ENCODE data around the gene PPP1R2B. TPM values are rescaled to one million over a fixed set of nuclear protein-coding genes. Genes with fewer than 3 reads are reported as not detected.

The PPP1R2B gene
- total and polyA plus RNA-seq, 8 donors: 0.09 to 0.14 (median 0.14) TPM; not detected in 5

DNA sequence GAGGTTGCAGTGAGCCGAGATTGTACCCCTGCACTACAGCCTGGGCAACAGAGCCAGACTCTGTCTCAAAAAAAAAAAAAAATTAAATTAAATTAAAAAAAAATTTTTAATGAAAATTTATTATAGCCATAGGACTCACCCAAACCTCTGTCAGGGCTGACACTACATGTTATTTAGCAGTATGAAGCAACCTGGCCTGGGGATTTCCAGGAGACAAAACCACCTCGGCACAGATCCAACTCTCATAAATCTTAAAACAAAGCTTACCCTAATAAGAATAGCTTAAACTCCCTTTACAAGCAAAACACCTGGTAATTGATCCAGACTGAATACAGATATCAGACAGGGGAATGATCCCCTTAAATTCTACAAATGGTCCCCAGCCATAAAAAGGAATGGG is 38.4 kb downstream of the PPP1R2B start:
- no peaks in the 10 kb centered on the region for H3K27me3 ChIP-seq
- H3K4me1 ChIP-seq: no peaks in the 10 kb centered on the region
- intact Hi-C loops (cut with DNase I): no loop called here
- ATAC-seq: no peak
- no peak for TF ChIP-seq CTCF (IDR thresholded peaks at IDR 0.05)
- H3K4me3 ChIP-seq: no peak overlapping the region
- no peaks in the 10 kb centered on the region for H3K36me3 ChIP-seq
- H3K27ac ChIP-seq: no peak overlapping the region
- DNase-seq: no peak
- no peaks in the 10 kb centered on the region for H3K9me3 ChIP-seq

GRCh38 chr5:156892223-156892622 is 42.1 kb downstream of the PPP1R2B start:
- DNase-seq (no peak), ATAC-seq (no peak)
- H3K4me3 ChIP-seq: no peak overlapping the region
- TF ChIP-seq CTCF (IDR thresholded peaks at IDR 0.05): no peak
- H3K27ac ChIP-seq: no peak overlapping the region
- intact Hi-C loops (cut with DNase I): no loop called here
- H3K36me3 ChIP-seq: no peaks in the 10 kb centered on the region
- H3K9me3 ChIP-seq: no peaks in the 10 kb centered on the region
- H3K4me1 ChIP-seq: no peaks in the 10 kb centered on the region
- H3K27me3 ChIP-seq: no peaks in the 10 kb centered on the region

DNA sequence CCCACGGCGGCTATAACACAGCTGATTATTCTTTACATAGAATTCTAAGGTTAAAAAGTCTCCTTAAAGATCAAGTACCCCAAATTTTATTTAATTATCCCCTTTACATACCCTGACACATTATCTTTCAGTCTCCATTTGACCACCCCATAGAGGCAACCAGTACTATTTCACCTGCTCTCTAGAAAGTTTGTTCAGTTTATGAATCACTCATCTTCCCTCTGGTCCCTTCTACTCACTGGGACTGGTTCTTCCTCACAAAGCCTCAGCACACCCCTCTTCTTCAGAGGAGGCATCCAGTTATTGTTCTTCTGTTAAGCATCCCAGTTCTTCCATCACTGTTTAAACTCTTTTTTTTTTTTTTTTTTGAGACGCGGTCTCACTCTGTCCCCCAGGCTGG is 42.8 kb downstream of the PPP1R2B start:
- H3K27ac ChIP-seq: no peak overlapping the region
- intact Hi-C loops (cut with DNase I): no loop called here
- H3K4me3 ChIP-seq: no peak overlapping the region
- no peaks in the 10 kb centered on the region for H3K9me3 ChIP-seq
- H3K4me1 ChIP-seq: no peaks in the 10 kb centered on the region
- no peaks in the 10 kb centered on the region for H3K36me3 ChIP-seq
- no peaks in the 10 kb centered on the region for H3K27me3 ChIP-seq
- no peak for TF ChIP-seq CTCF (IDR thresholded peaks at IDR 0.05)
- ATAC-seq (no peak), DNase-seq (no peak)

DNA sequence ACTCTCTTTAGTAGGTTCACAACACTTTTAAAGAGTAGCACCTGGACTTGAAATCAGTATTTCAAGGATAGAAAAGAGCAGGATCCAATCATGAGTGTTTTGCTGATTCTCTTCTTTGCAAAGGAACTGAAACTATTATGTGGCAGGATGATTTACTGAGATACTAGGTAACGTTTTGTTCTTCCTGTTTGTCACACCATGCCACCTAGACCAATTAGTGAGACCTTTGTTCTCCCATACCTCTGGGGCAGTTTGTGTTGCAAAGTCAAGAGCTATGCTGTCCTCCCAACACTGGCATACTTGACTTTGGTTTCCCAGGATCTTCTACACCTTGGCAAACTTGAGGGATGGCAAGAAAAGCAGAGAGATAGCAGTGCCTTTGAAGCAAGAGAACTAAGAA is 43.4 kb downstream of the PPP1R2B start:
- DNase-seq: no peak
- Histone ChIP-seq H3K4me3 (no peak overlapping the region), H3K27ac (no peak overlapping the region), H3K36me3 (no peaks in the 10 kb centered on the region), H3K27me3 (no peaks in the 10 kb centered on the region), H3K9me3 (no peaks in the 10 kb centered on the region), H3K4me1 (no peaks in the 10 kb centered on the region)
- ATAC-seq: no peak
- no peak for TF ChIP-seq CTCF (IDR thresholded peaks at IDR 0.05)
- intact Hi-C loops (cut with DNase I): no loop called here

- DNase-seq (no peak), ATAC-seq (no peak)
- intact Hi-C loops (cut with DNase I): no loop called here
Observed at GRCh38 chr5:156896546-156896945, 46.5 kb downstream of the PPP1R2B start.

More at GRCh38 chr5:156896546-156896945, 46.5 kb downstream of the PPP1R2B start:
- Histone ChIP-seq H3K27ac (no peak overlapping the region), H3K27me3 (no peaks in the 10 kb centered on the region), H3K4me3 (no peak overlapping the region), H3K36me3 (no peaks in the 10 kb centered on the region), H3K4me1 (no peaks in the 10 kb centered on the region), H3K9me3 (no peaks in the 10 kb centered on the region)
- TF ChIP-seq CTCF (IDR thresholded peaks at IDR 0.05): no peak

Other genes starting within 250 kb of the PPP1R2B start
- under 1 TPM in 1 of 2 donors, not detected in 1; 0.32 TPM for gene TIMD4, start 112.9 kb downstream of the PPP1R2B start, total RNA-seq
- gene TIMD4, start 112.9 kb downstream of the PPP1R2B start, polyA plus RNA-seq (ENCODE audit: insufficient read length in 6 of 6): 1 to 10 TPM in 1 of 6 donors, under 1 TPM in 4, not detected in 1; 0.25 to 1.2 (median 0.64) TPM
- gene HAVCR1, start 208.8 kb downstream of the PPP1R2B start, total RNA-seq: under 1 TPM in 1 of 2 donors, not detected in 1; 0.31 TPM
- gene HAVCR1, start 208.8 kb downstream of the PPP1R2B start, polyA plus RNA-seq (ENCODE audit: insufficient read length in 6 of 6): under 1 TPM; 0.21 to 0.92 (median 0.57) TPM